Measurements from ENCODE around the gene TK1. TPM values are rescaled to one million over a fixed set of nuclear protein-coding genes. Genes with fewer than 3 reads are reported as not detected.
"Not testable (repeated sequence)": the region's sequence is repeated elsewhere in the genome, so short reads cannot be mapped to it uniquely, and the experiment has no call there.

The TK1 gene
- total RNA-seq, 1 donor from 2014 or later, result 245 TPM

GRCh38 chr17:78142119-78142861, 44.6 kb downstream of the TK1 start:
- H3K4me3 ChIP-seq (ENCODE audit: low read depth, low read length), result no peak overlapping the region
- peak; percentile 48 for DNase-seq (ENCODE audit: low read depth)
- no peak for TF ChIP-seq CTCF (conservative IDR thresholded peaks at IDR 0.05; ENCODE audit: low read depth, low read length)

- no peak overlapping the region for H3K4me3 ChIP-seq (ENCODE audit: low read depth, low read length)
- no peak for DNase-seq (ENCODE audit: low read depth)
- no peak for TF ChIP-seq CTCF (conservative IDR thresholded peaks at IDR 0.05; ENCODE audit: low read depth, low read length)
These were observed 45.3 kb downstream of the TK1 start for GRCh38 chr17:78141437-78142118.

- TF ChIP-seq CTCF (conservative IDR thresholded peaks at IDR 0.05; ENCODE audit: low read depth, low read length), result no peak
These were observed 46.4 kb downstream of the TK1 start for GRCh38 chr17:78140169-78141051.

GRCh38 chr17:78139861-78140168, 47.0 kb downstream of the TK1 start:
- DNase-seq (ENCODE audit: low read depth); H3K4me3 ChIP-seq (ENCODE audit: low read depth, low read length): not testable (repeated sequence)

More at GRCh38 chr17:78140169-78141051, 46.4 kb downstream of the TK1 start:
- no peak overlapping the region for H3K4me3 ChIP-seq (ENCODE audit: low read depth, low read length)
- no peak for DNase-seq (ENCODE audit: low read depth)

- no peak for DNase-seq (ENCODE audit: low read depth)
- no peak for TF ChIP-seq CTCF (conservative IDR thresholded peaks at IDR 0.05; ENCODE audit: low read depth, low read length)
- H3K4me3 ChIP-seq (ENCODE audit: low read depth, low read length), result no peak overlapping the region
These were observed 48.4 kb downstream of the TK1 start for GRCh38 chr17:78138204-78139060.

- no peak for DNase-seq (ENCODE audit: low read depth)
- TF ChIP-seq CTCF (conservative IDR thresholded peaks at IDR 0.05; ENCODE audit: low read depth, low read length), result peak; percentile 52
- H3K4me3 ChIP-seq (ENCODE audit: low read depth, low read length), result no peak overlapping the region
These were observed 49.3 kb downstream of the TK1 start for GRCh38 chr17:78137392-78138203.
